Fibroblast of mammary gland (primary cell): ENCODE measurements around the gene TRAPPC3L.

Source experiments
- DNase-seq: peaks from one replicate; pipeline ENCODE4 v3.0.0-alpha.2; 2010; ENCODE audit warnings: low read depth
- H3K4me3 ChIP-seq: 2 replicates; pipeline ENCODE4 v1.5.1; 2011; ENCODE audit warnings: low read depth, mild to moderate bottlenecking, low read length, moderate library complexity; ENCODE audit not compliant: control insufficient read depth
- TF ChIP-seq, protein P1 (sequence below): conservative IDR thresholded peaks from 2 replicates; pipeline ENCODE4 v1.5.1; 2011; ENCODE audit warnings: low read depth, low read length, inconsistent platforms; ENCODE audit not compliant: control insufficient read depth, insufficient read depth

Gene TRAPPC3L

DNA sequence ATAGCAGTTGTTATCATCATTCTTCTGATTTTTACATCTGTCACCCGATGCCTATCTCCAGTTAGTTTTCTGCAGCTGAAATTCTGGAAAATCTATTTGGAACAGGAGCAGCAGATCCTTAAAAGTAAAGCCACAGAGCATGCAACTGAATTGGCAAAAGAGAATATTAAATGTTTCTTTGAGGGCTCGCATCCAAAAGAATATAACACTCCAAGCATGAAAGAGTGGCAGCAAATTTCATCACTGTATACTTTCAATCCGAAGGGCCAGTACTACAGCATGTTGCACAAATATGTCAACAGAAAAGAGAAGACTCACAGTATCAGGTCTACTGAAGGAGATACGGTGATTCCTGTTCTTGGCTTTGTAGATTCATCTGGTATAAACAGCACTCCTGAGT lies 82.2 kb downstream of the TRAPPC3L start:
- no peak for DNase-seq
- TF ChIP-seq, protein P1, sequence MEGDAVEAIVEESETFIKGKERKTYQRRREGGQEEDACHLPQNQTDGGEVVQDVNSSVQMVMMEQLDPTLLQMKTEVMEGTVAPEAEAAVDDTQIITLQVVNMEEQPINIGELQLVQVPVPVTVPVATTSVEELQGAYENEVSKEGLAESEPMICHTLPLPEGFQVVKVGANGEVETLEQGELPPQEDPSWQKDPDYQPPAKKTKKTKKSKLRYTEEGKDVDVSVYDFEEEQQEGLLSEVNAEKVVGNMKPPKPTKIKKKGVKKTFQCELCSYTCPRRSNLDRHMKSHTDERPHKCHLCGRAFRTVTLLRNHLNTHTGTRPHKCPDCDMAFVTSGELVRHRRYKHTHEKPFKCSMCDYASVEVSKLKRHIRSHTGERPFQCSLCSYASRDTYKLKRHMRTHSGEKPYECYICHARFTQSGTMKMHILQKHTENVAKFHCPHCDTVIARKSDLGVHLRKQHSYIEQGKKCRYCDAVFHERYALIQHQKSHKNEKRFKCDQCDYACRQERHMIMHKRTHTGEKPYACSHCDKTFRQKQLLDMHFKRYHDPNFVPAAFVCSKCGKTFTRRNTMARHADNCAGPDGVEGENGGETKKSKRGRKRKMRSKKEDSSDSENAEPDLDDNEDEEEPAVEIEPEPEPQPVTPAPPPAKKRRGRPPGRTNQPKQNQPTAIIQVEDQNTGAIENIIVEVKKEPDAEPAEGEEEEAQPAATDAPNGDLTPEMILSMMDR: no peak
- no peak overlapping the region for H3K4me3 ChIP-seq

DNA sequence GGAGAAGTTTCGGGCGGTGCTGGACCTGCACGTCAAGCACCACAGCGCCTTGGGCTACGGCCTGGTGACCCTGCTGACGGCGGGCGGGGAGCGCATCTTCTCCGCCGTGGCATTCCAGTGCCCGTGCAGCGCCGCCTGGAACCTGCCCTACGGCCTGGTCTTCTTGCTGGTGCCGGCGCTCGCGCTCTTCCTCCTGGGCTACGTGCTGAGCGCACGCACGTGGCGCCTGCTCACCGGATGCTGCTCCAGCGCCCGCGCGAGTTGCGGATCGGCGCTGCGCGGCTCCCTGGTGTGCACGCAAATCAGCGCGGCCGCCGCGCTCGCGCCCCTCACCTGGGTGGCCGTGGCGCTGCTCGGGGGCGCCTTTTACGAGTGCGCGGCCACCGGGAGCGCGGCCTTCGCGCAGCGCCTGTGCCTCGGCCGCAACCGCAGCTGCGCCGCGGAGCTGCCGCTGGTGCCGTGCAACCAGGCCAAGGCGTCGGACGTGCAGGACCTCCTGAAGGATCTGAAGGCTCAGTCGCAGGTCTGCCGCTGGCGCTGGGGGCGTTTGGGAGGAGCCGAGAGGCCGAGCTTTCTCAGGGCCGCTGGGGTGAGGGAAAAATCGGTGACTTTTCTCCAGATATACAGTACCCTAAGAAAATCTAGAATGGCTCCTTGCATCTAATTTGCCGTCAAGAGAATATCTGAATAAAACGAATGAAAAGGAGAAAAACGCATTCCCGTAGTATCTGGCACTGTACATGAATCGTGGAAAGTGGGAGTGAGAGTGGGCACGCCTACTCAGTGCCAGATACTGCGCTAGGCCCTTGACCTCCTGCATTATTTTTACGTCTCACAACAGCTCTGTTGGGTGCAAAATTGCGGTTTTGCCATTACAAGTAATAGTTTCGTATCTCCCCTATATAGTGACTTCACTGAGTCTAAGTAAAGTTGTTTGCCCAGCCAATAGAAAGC lies 83.3 kb downstream of the TRAPPC3L start:
- peak; percentile 52 for DNase-seq
- TF ChIP-seq, protein P1: no peak
- peak overlapping the region; percentile 31 for H3K4me3 ChIP-seq

DNA sequence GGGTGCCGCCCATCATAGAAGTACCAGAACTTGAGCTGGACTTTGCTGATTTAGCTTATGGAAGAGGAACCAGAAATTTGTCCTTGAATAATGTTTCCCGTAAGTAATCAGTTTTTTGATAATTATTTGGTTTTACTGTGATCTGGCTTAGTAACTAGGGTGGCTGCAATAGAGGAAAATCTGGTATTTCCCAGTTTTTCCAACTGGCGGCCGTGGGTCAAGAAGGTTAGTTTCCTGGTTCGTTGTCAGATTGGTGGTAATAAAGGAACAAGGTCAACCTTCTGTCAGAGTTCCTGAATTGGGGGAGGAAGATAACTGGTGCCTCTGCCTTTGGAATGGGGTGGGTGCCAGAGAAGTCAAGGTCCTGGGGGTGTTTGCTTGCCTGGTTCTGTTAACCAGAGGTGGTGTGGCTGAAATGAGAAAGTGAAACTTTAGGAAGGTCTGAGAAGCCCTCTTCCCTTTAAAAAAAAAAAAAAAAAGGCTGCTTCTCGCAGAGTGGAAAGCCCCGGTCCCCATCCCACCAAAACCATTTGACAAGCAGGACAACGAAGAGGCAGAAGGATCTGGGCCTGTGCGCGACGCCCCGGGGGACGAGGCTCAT lies 84.1 kb downstream of the TRAPPC3L start, which contains the start of gene CALHM6:
Gene CALHM6 (plus strand): TSS at position 45 of the 601 bp plus-strand sequence. CDS start 555 bp downstream, at position 600.
- DNase-seq: no peak
- TF ChIP-seq, protein P1: no peak
- H3K4me3 ChIP-seq: peak within 1 kb of the TSS; percentile 31

DNA sequence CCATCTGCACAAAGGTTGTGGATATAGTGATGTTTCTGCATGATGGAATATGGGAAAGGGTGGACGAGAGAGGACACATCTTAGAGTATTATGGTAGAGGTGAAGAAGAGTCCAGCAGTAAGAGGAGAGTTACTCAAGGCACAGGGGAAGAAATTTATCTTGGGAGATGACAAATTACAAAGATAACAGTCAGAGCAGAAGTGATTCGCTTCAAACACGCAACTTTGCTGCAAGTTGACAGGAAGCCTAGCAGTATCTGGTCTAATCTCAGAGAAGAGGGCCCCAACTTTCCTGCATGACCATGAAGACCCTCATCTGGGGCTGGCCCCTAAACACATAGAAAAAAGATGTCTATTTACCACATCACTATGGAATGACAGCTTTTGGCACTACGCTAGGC lies 85.6 kb downstream of the TRAPPC3L start:
- H3K4me3 ChIP-seq: no peak overlapping the region
- TF ChIP-seq, protein P1: no peak
- DNase-seq: peak; percentile 8

DNA sequence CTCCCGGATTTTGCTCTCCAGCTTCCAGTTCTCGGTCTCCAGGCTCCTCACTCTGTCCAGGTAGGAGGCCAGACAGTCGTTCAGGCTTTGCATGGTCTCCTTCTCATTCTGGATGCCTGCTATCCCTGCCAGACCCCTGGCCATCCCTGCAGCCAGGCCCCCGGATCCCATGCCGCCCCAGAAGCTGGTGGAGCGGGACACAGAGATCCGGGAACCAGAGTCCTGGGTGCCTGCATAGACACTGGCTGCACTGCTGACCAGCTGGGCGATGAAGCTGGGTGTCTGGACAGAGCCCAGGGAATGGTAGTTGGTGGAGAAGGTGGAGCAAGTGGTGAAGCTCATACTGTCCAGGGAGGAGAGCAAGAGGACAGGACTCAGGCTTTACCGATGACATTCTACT lies 87.2 kb downstream of the TRAPPC3L start:
- TF ChIP-seq, protein P1: no peak
- DNase-seq: no peak
- no peak overlapping the region for H3K4me3 ChIP-seq

DNA sequence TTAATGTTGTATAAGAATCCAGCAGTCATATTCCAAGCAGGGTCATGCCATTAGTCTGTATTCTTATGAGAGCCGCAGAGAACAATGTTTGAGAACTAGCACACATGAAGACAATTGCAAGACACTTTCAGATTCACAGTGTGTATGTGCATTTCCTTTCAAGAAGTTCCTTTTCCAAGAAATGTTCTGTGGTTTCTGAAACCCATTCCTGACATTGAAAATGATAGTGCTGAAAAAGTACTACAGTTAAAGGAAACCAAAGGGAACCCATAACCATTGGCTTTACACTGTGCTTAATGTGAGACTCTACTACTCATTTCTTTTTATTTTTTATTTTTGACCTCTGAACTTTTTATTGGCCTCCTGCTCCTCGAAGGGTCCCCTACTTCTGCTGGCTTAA lies 88.6 kb downstream of the TRAPPC3L start:
- DNase-seq: no peak
- no peak overlapping the region for H3K4me3 ChIP-seq
- TF ChIP-seq, protein P1: no peak
